GM18505 (cell line): ENCODE data around the gene NCKAP1.
"Not testable (repeated sequence)": the region's sequence is repeated elsewhere in the genome, so short reads cannot be mapped to it uniquely, and the experiment has no call there.

Source experiments
- ATAC-seq: cut with Tn5 transposase; IDR thresholded peaks from one replicate; pipeline ENCODE4 v1.9.1; 2021; ENCODE audit not compliant: unreplicated experiment
- POLR2A ChIP-seq: IDR thresholded peaks from 4 replicates; pipeline ENCODE4 v1.6.1; 2011; ENCODE audit warnings: borderline replicate concordance; ENCODE audit not compliant: insufficient read depth, insufficient read length; ENCODE audit errors: extremely low read depth

Gene NCKAP1

GRCh38 chr2:182962641-182963040 lies 75.6 kb downstream of the NCKAP1 start:
- ATAC-seq = no peak

GRCh38 chr2:182960869-182961268 lies 77.4 kb downstream of the NCKAP1 start:
- ATAC-seq = not testable (repeated sequence)

More at GRCh38 chr2:182962641-182963040, 75.6 kb downstream of the NCKAP1 start:
- no peak for TF ChIP-seq POLR2A

- no peak for TF ChIP-seq POLR2A
- no peak for ATAC-seq
Measured at GRCh38 chr2:182954789-182955188, 83.5 kb downstream of the NCKAP1 start.

- no peak for TF ChIP-seq POLR2A
- ATAC-seq = no peak
Measured at GRCh38 chr2:182952741-182953450, 85.4 kb downstream of the NCKAP1 start.

GRCh38 chr2:182951948-182952663 lies 86.2 kb downstream of the NCKAP1 start:
- ATAC-seq = no peak
- no peak for TF ChIP-seq POLR2A

GRCh38 chr2:182950546-182950945 lies 87.7 kb downstream of the NCKAP1 start:
- TF ChIP-seq POLR2A = no peak
- ATAC-seq = no peak

- no peak for ATAC-seq
- TF ChIP-seq POLR2A = no peak
Measured at GRCh38 chr2:182949572-182950189, 88.6 kb downstream of the NCKAP1 start.

- no peak for ATAC-seq
- no peak for TF ChIP-seq POLR2A
Measured at GRCh38 chr2:182949052-182949451, 89.2 kb downstream of the NCKAP1 start.

GRCh38 chr2:182946958-182947369 lies 91.3 kb downstream of the NCKAP1 start:
- no peak for TF ChIP-seq POLR2A
- no peak for ATAC-seq

- ATAC-seq = no peak
- no peak for TF ChIP-seq POLR2A
Measured at GRCh38 chr2:182943339-182943738, 94.9 kb downstream of the NCKAP1 start.

GRCh38 chr2:182942756-182943155 lies 95.5 kb downstream of the NCKAP1 start:
- no peak for TF ChIP-seq POLR2A
- ATAC-seq = no peak

- ATAC-seq = no peak
- TF ChIP-seq POLR2A = no peak
Measured at GRCh38 chr2:182941919-182942318, 96.3 kb downstream of the NCKAP1 start.

GRCh38 chr2:182941121-182941722 lies 97.0 kb downstream of the NCKAP1 start:
- no peak for TF ChIP-seq POLR2A

More at GRCh38 chr2:182941121-182941722, 97.0 kb downstream of the NCKAP1 start:
- ATAC-seq = no peak
